ENCODE results near the gene CDH19. TPM values are rescaled to one million over a fixed set of nuclear protein-coding genes. Genes with fewer than 3 reads are reported as not detected.

Gene CDH19
- polyA plus RNA-seq, 1 donor (not counting 4 experiments of a cell fraction or from before 2014, with no cell fraction given): not detected

DNA sequence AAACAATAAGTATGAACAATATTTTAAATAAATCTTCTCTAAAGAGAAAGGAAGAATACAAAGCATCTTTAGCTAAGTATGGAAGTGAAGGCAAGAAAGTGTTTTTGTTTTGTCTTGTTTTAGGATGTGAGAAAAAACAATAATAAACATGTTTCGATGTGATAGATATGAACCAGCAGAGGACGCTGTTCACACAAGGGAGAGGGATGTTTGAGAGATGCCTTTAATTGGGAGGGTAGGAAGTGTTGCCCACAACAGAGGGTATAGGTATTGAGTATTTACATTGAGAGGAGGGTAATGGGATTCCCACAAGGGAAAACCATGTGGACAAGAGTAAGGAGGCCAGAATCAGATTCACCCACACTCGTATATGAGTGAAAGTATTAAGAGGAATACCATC, 55.1 kb downstream of the CDH19 start:
- TF ChIP-seq EZH2 (IDR thresholded peaks at IDR 0.05; ENCODE audit: low read length): no peak
- TF ChIP-seq, protein P1, sequence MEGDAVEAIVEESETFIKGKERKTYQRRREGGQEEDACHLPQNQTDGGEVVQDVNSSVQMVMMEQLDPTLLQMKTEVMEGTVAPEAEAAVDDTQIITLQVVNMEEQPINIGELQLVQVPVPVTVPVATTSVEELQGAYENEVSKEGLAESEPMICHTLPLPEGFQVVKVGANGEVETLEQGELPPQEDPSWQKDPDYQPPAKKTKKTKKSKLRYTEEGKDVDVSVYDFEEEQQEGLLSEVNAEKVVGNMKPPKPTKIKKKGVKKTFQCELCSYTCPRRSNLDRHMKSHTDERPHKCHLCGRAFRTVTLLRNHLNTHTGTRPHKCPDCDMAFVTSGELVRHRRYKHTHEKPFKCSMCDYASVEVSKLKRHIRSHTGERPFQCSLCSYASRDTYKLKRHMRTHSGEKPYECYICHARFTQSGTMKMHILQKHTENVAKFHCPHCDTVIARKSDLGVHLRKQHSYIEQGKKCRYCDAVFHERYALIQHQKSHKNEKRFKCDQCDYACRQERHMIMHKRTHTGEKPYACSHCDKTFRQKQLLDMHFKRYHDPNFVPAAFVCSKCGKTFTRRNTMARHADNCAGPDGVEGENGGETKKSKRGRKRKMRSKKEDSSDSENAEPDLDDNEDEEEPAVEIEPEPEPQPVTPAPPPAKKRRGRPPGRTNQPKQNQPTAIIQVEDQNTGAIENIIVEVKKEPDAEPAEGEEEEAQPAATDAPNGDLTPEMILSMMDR (optimal IDR thresholded peaks at IDR 0.05 in 1 of 3, IDR thresholded peaks at IDR 0.05 in 1 of 3, conservative IDR thresholded peaks at IDR 0.05 in 1 of 3; ENCODE audit: extremely low read depth in 1 of 3, insufficient read depth in 2 of 3, low read length in 3 of 3): no peak
- dilution Hi-C loops (cut with MboI; ENCODE audit: extremely low pct_ligation_motif_present, low sequenced_read_pairs): no loop called here
- no peaks in the 10 kb centered on the region for H4K20me1 ChIP-seq (ENCODE audit: control insufficient read depth, extremely low read depth, insufficient read depth, low read length)
- no peak overlapping the region for H3K4me2 ChIP-seq (ENCODE audit: control insufficient read depth, extremely low read depth, insufficient read depth, low read depth, low read length)
- no peak overlapping the region for H3K27ac ChIP-seq (ENCODE audit: control insufficient read depth, insufficient read depth, low read length)
- no peaks in the 10 kb centered on the region for H3K79me2 ChIP-seq (ENCODE audit: control insufficient read depth, insufficient read depth, low read length)
- H2AFZ ChIP-seq (ENCODE audit: control insufficient read depth, low read length): no peak overlapping the region
- H3K9me1 ChIP-seq (ENCODE audit: control insufficient read depth, extremely low read depth, insufficient read depth, low read length): no peaks in the 10 kb centered on the region
- FAIRE-seq (no peak), DNase-seq (ENCODE audit: low read depth, low spot score) (no peak)
- H3K9ac ChIP-seq (ENCODE audit: control insufficient read depth, extremely low read depth, insufficient read depth, low read length): no peak overlapping the region
- H3K27me3 ChIP-seq (ENCODE audit: control insufficient read depth, extremely low read depth, insufficient read depth, low read length): no peaks in the 10 kb centered on the region
- H3K4me3 ChIP-seq (ENCODE audit: control insufficient read depth in 2 of 3, extremely low read depth in 1 of 3, insufficient read depth in 2 of 3, low read depth in 1 of 3, low read length in 3 of 3): no peak overlapping the region
- H3K36me3 ChIP-seq (ENCODE audit: control insufficient read depth in 2 of 2, extremely low read depth in 1 of 2, insufficient read depth in 2 of 2, low read length in 2 of 2): no peaks in the 10 kb centered on the region
- no peaks in the 10 kb centered on the region for H3K9me3 ChIP-seq (ENCODE audit: control insufficient read depth, low read depth, low read length)
- H3K4me1 ChIP-seq (ENCODE audit: control insufficient read depth, extremely low read depth, insufficient read depth, low read length): no peaks in the 10 kb centered on the region

DNA sequence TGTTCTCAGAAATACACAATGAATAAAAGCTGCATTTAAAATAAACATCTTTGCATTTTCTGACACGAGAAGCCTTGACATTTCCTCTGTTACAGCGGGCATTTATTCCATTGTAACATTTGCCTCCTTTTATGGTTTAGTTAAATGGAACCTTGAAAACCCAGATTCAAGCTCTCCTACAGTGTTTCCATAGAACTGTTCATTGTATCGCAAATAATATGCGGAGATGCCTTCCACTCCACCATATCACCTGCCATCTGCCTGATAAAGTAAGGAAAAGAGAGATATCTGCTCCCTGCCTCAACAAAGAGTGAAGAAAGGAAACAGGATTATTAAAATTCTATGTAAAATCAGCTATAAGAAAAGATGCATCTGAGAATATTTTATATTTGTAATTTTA, 69.8 kb downstream of the CDH19 start:
- no peak overlapping the region for H3K4me2 ChIP-seq (ENCODE audit: control insufficient read depth, extremely low read depth, insufficient read depth, low read depth, low read length)
- H3K4me1 ChIP-seq (ENCODE audit: control insufficient read depth, extremely low read depth, insufficient read depth, low read length): no peaks in the 10 kb centered on the region
- dilution Hi-C loops (cut with MboI; ENCODE audit: extremely low pct_ligation_motif_present, low sequenced_read_pairs): no loop called here
- H3K9me1 ChIP-seq (ENCODE audit: control insufficient read depth, extremely low read depth, insufficient read depth, low read length): no peaks in the 10 kb centered on the region
- FAIRE-seq (no peak), DNase-seq (ENCODE audit: low read depth, low spot score) (no peak)
- H3K27me3 ChIP-seq (ENCODE audit: control insufficient read depth, extremely low read depth, insufficient read depth, low read length): no peaks in the 10 kb centered on the region
- H3K9ac ChIP-seq (ENCODE audit: control insufficient read depth, extremely low read depth, insufficient read depth, low read length): no peak overlapping the region
- H2AFZ ChIP-seq (ENCODE audit: control insufficient read depth, low read length): no peak overlapping the region
- H3K27ac ChIP-seq (ENCODE audit: control insufficient read depth, insufficient read depth, low read length): no peak overlapping the region
- no peak for TF ChIP-seq EZH2 (IDR thresholded peaks at IDR 0.05; ENCODE audit: low read length)
- TF ChIP-seq, protein P1 (optimal IDR thresholded peaks at IDR 0.05 in 1 of 3, IDR thresholded peaks at IDR 0.05 in 1 of 3, conservative IDR thresholded peaks at IDR 0.05 in 1 of 3; ENCODE audit: extremely low read depth in 1 of 3, insufficient read depth in 2 of 3, low read length in 3 of 3): no peak
- H4K20me1 ChIP-seq (ENCODE audit: control insufficient read depth, extremely low read depth, insufficient read depth, low read length): no peaks in the 10 kb centered on the region
- no peaks in the 10 kb centered on the region for H3K9me3 ChIP-seq (ENCODE audit: control insufficient read depth, low read depth, low read length)
- H3K4me3 ChIP-seq (ENCODE audit: control insufficient read depth in 2 of 3, extremely low read depth in 1 of 3, insufficient read depth in 2 of 3, low read depth in 1 of 3, low read length in 3 of 3): no peak overlapping the region
- no peaks in the 10 kb centered on the region for H3K36me3 ChIP-seq (ENCODE audit: control insufficient read depth in 2 of 2, extremely low read depth in 1 of 2, insufficient read depth in 2 of 2, low read length in 2 of 2)
- no peaks in the 10 kb centered on the region for H3K79me2 ChIP-seq (ENCODE audit: control insufficient read depth, insufficient read depth, low read length)

All from keratinocyte (primary cell).